ENCODE data around the gene WDR27.

DNA sequence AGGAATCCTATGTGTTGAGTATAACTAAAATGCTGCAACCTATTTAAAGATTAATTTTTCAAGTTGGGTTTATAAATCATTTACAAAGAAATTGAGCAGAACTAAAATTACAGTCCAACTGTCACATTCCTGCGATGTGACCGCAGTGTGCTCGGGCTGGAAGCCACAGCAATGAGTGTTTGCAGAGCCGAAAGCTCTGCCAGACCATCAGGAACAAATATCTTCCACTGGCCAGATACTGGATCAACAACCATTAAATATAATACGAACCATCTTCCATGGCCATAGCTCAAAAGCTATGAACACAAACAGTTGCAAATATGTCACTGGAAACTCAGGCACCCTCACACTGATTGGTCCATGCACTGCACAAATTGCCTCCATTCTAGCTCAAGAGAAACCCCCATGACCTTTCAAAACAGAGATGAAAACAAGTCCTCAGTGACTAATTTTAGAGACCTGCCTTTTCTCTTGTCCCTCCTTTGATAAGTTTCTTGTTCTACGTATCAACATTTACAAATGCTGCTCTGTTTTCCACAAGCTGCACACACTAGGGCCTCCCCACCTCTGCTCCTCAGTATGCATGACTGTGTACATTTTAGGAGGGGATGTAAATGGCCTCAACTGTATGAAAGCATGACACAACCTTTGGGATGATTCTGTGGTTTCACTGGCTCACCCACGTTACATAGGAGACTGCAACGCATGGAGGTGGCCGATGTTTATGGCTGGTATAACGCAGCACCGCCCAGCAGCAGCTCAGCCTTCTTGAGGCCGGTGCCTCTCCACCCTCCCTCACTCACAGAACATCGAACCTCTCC, 171.7 kb downstream of the WDR27 start:
- TF ChIP-seq CTCF (IDR thresholded peaks at IDR 0.05) (no peak), POLR2A (IDR thresholded peaks at IDR 0.05) (no peak)

Measured in esophagus squamous epithelium (tissue), 4 donors.